ENCODE measurements around the gene ZNF547.

ZNF547 gene

DNA sequence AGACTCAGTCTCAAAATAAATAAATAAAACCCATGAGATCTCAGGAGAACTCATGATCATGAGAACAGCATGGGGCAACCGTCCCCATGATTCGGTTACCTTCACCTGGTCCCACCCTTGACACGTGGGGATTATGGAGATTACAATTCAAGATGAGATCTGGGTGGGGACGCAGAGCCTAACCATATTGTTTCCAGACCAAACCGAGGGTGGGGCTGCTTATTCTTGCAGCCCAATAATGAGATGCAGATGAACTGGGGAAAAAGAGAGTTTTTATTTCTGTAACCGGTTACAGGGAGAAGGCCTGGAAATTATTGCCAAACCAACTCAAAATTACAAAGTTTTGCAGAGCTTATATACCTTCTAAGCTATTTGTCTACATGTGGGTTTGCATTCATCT, 12.8 kb downstream of the ZNF547 start:
- DNase-seq, result no peak

DNA sequence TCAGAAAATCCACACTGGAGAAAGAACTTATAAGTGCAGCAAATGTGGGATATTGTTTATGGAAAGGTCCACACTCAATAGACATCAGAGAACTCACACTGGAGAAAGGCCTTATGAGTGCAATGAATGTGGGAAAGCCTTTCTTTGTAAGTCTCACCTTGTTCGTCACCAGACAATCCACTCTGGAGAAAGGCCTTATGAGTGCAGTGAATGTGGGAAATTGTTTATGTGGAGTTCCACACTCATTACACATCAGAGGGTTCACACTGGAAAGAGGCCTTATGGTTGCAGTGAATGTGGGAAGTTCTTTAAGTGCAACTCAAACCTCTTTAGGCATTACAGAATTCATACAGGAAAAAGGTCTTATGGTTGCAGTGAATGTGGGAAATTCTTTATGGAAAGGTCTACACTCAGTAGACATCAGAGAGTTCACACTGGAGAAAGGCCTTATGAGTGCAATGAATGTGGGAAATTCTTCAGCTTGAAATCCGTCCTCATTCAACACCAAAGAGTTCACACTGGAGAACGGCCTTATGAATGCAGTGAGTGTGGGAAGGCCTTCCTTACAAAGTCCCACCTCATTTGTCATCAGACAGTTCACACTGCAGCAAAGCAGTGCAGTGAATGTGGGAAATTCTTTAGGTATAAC, 14.3 kb downstream of the ZNF547 start:
- DNase-seq, result no peak

DNA sequence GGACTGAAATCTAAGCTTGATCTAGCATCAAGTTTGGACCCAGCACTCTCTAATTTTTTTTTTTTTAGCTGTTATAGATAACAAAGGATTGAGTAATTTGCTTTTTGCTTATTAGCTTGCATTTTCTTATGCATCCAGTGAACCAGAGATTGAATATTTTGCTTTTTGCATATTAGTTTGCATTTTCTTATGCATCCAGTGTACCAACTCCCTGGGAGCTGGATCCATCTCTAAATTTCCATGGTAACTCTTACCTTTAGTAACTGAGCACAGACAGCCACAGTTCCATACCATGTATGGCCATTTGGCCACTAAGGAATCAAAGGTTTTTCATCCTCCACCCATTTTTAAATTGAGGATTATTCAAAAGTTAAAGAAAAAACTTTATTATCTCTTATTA, 17.6 kb downstream of the ZNF547 start:
- DNase-seq, result no peak

DNA sequence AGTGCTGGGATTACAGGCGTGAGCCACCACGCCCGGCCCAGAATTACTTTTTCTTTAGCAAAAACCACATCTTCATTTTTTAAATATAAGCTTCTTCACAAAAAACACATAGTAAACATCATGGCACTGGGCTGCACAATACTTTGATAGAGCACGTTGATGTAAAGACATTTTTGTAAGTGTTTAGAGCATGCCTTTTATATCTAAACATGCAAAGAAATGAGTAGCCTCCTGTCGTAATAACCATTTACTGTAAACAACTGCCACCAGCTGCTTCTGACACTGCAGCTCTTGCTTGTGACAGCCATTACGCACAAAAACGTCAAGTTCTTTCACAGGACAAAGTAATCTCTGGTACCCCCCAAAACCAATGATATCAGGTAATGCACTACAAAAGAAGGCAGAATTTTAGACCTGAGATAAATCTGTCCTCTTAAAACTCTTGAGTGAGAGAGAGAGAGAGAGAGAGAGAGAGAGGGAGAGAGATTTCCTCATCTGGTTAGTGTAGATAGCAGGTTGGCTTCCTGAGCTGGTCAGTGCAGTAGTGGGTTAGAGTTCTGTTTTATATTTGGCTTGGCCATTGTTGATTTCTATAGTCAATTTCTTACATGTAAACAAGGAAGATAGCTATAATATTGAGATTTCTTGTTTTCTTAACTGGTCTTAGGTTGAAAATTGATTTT, 19.6 kb downstream of the ZNF547 start:
- DNase-seq, result no peak

DNA sequence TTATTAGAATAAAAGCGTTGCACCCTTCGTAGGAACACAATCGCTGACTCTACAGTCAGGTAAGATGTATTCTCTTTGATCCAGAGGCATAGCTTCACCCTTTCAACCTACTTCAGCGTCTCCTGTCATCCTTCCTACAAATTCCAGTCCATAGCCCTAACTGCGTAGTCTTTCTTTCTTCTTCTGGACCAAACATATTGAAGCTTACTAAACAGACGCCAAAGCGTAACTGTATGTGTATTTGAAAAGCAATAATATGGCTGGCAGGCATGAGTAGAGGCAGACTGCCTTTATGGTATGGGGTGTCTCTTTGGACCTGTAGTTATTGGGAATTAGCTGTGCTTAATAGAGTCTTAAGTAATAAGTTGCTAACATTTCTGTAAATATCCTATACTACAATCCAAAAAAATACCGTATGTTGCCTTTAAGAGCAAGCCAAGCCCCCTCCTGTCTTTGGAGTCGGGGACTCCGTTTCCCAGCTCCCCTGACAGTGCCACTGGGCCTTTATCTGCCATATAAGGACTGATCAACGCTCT, 25.9 kb downstream of the ZNF547 start:
- DNase-seq, result no peak

DNA sequence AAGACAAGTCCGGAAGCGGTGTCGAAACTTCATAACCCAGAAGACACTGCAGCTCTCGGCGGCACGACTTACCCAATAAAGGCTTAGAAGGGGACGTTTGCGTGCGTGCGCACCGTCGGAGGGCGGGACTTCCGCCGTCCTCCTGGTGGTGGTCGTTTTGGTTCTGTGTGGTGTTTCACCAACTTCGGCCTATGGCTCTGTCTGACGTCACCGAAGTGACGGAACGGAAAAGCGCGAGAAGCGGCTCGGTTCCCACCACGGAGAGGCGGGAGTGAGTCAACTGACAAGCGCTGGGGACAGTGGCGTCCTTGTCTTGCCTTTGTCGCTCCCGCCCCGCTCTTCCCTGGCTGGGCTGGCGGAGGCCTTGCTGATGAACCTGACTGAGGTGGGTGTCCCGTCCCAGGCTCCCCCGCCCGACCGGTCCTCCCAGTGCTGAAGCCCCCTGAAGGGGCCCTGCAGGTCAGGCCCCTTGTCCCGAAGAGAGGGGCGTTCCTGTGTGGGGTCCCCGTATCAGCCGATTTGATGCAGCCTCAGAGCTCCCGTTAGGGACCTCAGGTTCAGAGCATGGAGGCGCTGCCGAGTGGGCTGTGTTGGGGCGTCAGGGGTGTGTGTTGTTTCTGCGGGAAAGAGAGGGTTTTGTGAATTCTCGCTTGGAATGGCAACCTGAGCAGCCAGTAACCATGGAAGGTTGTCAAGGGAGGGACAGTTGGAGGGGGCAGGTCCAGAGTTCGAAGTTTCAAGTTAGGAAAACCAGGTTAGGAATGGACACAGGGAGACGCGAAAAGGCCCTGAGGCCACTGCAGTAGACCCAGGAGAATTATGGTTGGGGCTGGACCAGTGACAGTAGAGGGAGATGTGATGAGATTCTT, 26.6 kb downstream of the ZNF547 start, which contains the start of gene ZNF548:
Gene ZNF548 (plus strand): TSS at position 125 of the 869 bp plus-strand sequence. CDS start 246 bp downstream, at position 371.
- DNase-seq, result peak; percentile 99

DNA sequence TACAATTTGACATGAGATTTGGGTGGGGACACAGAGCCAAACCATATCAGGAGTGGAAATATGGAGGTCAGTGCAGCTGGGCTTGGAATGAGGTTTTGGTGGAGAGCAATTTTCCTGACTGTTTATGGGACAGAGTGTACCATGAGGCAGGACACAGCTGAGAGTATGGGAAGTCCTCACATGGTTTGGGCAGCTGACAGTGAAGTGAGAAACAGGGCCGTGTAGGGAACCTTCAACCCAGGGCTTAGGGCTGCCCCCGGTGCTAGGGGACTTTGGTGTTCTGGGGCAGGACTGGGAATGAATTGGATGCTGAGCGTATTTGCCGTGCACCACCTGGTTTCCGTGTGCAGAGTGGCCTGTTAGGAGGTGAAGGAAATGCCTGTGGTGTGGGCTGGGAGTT, 32.4 kb downstream of the ZNF547 start:
- no peak for DNase-seq

DNA sequence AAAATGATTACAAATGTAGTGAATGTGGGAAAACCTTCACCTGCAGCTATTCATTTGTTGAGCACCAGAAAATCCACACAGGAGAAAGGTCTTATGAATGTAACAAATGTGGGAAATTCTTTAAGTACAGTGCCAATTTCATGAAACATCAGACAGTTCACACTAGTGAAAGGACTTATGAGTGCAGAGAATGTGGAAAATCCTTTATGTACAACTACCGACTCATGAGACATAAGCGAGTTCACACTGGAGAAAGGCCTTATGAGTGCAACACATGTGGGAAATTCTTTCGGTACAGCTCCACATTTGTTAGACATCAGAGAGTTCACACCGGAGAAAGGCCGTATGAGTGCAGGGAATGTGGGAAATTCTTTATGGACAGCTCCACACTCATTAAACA, 35.5 kb downstream of the ZNF547 start:
- DNase-seq, result no peak

DNA sequence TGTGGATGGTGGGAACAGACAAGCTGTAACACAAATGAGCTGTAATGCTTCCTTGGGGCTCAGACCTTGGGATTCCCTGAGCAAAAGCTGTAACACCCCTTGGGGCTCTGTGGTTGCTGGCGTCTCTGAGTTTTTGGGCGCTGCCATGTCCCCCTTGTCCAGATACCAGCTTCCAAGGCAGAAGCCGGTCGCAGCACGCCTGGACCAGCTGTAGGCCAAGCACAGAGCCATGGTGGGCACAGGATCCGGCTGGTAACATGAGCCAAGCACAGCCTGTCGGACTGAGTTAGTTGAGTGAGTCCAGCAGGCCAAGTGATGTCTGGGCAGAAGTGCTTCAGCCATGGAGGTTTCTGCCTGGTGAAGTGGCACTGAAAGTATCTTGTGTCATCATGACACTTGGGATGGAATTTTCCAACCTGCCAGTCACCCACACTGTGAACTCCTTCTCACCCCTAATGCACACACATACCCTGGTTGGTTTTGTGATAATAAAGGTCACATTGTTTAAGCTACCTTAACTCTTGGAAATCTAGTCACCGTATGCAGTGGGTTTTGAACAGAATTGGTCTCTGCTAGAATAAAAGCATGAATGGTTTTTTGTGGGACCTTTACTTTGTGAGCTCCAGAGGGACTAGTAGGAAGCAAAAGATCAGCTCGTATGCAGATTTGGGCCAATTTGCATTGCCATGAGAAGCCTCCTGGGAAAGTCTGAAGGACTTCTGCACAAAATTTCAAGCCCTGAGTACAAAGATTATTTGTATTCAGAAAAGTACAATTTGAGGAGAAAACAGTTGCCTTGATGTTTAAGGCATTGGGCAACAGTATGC, 40.6 kb downstream of the ZNF547 start:
- DNase-seq, result no peak

DNA sequence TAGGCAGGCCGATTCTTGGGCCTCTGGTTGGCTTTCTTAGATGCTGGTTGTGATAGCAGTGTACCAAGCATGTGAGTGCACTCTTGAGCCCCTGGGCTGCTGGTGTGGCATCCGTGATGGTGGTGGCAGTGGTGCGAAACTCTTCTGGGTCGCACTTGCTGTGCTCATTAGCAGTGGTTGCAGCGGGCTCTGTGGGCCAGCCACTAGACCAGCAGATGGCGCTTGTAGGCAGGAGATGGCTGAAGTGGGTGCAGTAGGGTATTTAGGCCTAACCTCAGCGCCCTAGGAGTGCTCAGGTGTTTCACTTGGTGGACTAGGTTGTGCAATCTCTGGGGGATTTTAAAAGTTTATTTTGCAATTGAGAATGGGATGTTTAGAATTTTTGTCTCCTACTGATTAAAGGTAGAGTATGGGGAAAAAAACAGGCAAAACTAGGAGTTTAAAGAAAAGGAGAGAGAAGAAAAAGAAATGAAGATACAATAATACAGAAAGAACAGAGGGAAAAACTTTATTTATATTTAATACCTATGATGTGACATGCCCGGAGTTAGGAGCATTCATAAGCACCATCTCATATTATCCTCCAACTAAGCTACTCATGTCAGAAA, 43.3 kb downstream of the ZNF547 start:
- peak; percentile 81 for DNase-seq

DNA sequence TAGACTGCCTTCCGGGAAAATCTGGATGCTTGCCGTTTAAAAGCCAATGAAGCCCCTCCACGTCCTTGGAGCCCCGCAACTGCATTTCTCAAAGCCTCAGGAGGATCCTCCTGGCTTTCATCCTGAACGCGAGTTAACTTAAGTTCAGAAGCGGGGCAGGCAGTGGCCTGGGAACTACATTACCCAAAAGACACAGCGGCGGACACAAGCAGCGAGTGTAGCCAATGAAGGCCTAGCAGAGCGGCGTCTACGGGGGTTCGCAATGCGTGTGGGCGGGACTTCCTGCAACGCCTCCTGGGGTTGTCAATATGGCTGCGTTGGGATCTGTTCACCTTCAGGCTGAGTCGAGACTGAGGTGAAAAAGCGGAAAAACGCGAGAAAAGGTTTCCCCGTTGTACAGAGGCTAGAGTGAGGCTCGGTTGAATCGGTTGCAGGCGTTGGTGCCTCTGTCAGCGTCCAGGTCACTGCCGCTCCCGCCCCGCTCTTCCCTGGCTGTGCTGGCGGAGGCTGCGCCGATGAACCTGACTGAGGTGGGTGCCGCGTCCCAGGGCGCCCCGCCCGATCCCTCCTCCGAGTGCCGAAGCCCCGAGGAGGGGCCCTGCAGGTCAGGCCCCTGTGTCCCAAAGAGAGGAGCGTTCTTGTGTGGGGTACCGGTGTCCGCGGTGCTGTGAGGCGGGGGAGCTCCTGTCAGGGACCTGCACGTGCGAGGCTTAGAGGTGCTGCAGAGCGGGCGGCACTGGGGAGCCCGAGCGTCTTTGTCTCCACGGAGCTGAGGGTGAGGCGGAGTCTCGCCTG, 47.7 kb downstream of the ZNF547 start, which contains the start of gene ZNF17:
Gene ZNF17 (plus strand): TSS at position 285 of the 795 bp plus-strand sequence. CDS start 2,455 bp downstream, outside the sequence.
- DNase-seq, result peak; percentile 92

DNA sequence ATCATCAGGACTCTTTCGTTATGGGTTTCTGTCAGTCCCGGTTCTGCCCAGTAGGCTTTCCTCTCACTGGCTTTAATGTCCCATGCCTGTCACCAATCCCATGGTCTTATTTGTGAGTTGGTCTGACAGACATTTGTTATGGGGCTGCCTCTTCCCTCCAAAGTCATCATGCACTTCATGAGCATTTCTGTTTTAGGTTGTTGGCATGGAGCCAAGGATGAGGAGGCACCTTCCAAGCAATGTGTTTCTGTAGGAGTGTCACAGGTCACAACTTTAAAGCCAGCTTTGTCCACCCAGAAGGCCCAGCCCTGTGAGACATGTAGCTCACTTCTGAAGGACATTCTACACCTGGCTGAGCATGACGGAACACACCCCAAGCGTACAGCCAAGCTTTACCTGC, 56.1 kb downstream of the ZNF547 start:
- DNase-seq, result no peak

DNA sequence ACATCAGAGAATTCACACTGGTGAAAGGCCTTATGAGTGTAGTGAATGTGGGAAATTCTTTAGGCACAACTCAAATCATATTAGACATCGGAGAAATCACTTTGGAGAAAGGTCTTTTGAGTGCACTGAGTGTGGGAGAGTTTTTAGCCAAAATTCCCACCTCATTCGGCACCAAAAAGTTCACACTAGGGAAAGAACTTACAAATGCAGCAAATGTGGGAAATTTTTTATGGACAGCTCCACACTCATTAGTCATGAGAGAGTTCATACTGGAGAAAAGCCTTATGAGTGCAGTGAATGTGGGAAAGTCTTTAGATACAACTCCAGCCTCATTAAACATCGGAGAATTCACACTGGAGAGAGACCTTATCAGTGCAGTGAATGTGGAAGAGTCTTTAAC, 57.7 kb downstream of the ZNF547 start:
- DNase-seq, result no peak

Data from stimulated activated CD8-positive, alpha-beta memory T cell treated with anti-CD3 and anti-CD28 coated beads, Interleukin-4, amount 100 ng/mL, for 48 hours (primary cell).